HEK293T (cell line): ENCODE data around the gene ADPRHL1.

Experiments
- ARNT ChIP-seq: fragments of 450-650 bp; IDR thresholded peaks from 2 replicates; pipeline ENCODE4 v1.6.1; 2017; ENCODE audit warnings: mild to moderate bottlenecking
- BHLHE40 ChIP-seq: fragments of 450-650 bp; IDR thresholded peaks from 2 replicates; pipeline ENCODE4 v1.6.1; 2016; ENCODE audit warnings: mild to moderate bottlenecking, moderate library complexity, borderline replicate concordance
- CTBP1 ChIP-seq: fragments of 450-650 bp; IDR thresholded peaks from 2 replicates; pipeline ENCODE4 v1.6.1; 2016; ENCODE audit warnings: borderline replicate concordance
- ELF4 ChIP-seq: fragments of 450-650 bp; IDR thresholded peaks from 2 replicates; pipeline ENCODE4 v1.6.1; 2017; ENCODE audit warnings: antibody characterized with exemption
- FOXA1 ChIP-seq: fragments of 450-650 bp; IDR thresholded peaks from 2 replicates; pipeline ENCODE4 v1.6.1; 2016; ENCODE audit warnings: mild to moderate bottlenecking
- FOXM1 ChIP-seq: fragments of 450-650 bp; IDR thresholded peaks from 2 replicates; pipeline ENCODE4 v1.6.1; 2017; ENCODE audit warnings: mild to moderate bottlenecking, borderline replicate concordance
- HDGF ChIP-seq: fragments of 450-650 bp; IDR thresholded peaks from 2 replicates; pipeline ENCODE4 v1.6.1; 2017; ENCODE audit warnings: antibody characterized with exemption, borderline replicate concordance
- L3MBTL2 ChIP-seq: fragments of 450-650 bp; conservative IDR thresholded peaks from 2 replicates; pipeline ENCODE4 v1.6.1; 2016; ENCODE audit warnings: mild to moderate bottlenecking
- LEF1 ChIP-seq: fragments of 450-650 bp; IDR thresholded peaks from 2 replicates; pipeline ENCODE4 v1.6.1; 2017; ENCODE audit warnings: mild to moderate bottlenecking, borderline replicate concordance
- NFRKB ChIP-seq: fragments of 450-650 bp; IDR thresholded peaks from 2 replicates; pipeline ENCODE4 v1.6.1; 2016; ENCODE audit warnings: mild to moderate bottlenecking, moderate library complexity
- SP1 ChIP-seq: fragments of 450-650 bp; IDR thresholded peaks from 2 replicates; pipeline ENCODE4 v1.6.1; 2017
- SUZ12 ChIP-seq: fragments of 450-650 bp; IDR thresholded peaks from 2 replicates; pipeline ENCODE4 v1.6.1; 2016; ENCODE audit warnings: mild to moderate bottlenecking
- TARDBP ChIP-seq: fragments of 450-650 bp; IDR thresholded peaks from 2 replicates; pipeline ENCODE4 v1.6.1; 2016
- ZNF384 ChIP-seq: fragments of 450-650 bp; IDR thresholded peaks from 2 replicates; pipeline ENCODE4 v1.6.1; 2016

DNA sequence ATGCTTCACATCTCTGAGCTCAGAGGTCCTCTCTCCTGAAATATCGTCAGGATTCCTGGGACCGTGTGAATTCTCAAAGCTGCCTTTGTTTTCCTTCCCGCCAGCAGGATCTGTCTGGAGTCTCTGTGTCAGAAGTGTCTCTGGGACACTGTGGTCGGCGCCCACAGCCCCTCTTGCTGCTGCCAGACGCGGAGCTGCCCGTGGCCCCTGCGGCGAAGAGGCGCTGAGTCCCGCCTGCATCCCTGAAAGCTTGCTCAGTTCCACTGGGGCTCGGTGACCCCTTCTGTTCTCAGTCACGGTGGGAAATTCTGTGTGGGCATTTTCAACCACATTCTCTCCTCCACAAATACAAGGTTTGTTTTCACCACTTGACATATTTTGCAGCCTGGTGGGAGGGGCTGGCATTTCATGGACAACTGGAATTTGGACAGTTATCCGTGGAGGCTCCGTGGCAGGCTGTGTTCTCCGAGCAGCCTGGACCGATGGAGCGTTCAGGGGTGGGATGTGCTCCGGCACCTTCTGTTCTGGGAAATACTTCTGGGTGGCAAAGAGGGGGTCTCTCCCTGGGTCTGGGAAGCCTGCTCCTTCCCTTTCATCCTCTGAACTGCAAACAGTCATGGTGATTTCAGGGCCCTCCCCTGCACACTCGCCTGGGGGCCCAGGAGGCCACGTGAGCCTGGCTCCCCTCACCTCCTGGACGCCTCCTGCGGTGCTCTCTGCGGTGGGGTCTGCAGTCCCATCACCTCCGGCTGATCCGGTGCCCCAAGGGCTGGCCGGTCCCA is 46.8 kb downstream of the ADPRHL1 start:
- TF ChIP-seq L3MBTL2, result no peak
- TF ChIP-seq NFRKB, result no peak
- no peak for TF ChIP-seq SP1
- no peak for TF ChIP-seq SUZ12
- no peak for TF ChIP-seq CTBP1
- no peak for TF ChIP-seq LEF1
- no peak for TF ChIP-seq ELF4
- TF ChIP-seq ARNT, result no peak
- no peak for TF ChIP-seq FOXA1
- TF ChIP-seq FOXM1, result no peak
- TF ChIP-seq TARDBP, result no peak
- TF ChIP-seq BHLHE40, result no peak
- TF ChIP-seq HDGF, result no peak
- TF ChIP-seq ZNF384, result no peak
